SIG-M5 treated with dmso at 0.1 percent for 504 hours (cell line): ENCODE results near the gene COL25A1.
"Not testable (repeated sequence)": the region's sequence is repeated elsewhere in the genome, so short reads cannot be mapped to it uniquely, and the experiment has no call there.

ENCODE experiments used
- DNase-seq: peaks from one replicate; lab custom pipeline; 2025; ENCODE audit not compliant: unreplicated experiment; lab: John Stamatoyannopoulos, UW

Gene COL25A1

DNA sequence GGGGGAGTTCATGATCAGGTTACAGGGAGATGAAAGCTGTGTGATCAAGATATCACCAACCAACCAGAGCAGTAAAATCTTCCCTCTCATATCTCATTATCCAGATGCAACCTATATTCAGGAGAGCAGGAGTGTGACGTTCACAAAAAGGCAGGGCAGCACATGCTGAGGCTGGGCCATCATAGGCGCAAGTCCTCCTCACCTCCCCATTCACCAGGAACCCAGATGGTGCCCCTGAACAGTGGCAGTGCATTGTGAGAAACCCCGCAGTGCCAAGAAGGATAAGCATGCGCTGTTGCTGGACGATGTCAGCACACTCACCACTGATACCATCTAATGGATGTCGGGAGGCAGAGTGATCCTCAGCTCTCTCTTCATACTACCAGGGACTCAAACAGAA lies 170.9 kb downstream of the COL25A1 start:
- DNase-seq, result no peak

GRCh38 chr4:109128589-109128988 lies 173.9 kb downstream of the COL25A1 start:
- DNase-seq, result no peak

- no peak for DNase-seq
Measured at GRCh38 chr4:109127866-109128265, 174.6 kb downstream of the COL25A1 start.

DNA sequence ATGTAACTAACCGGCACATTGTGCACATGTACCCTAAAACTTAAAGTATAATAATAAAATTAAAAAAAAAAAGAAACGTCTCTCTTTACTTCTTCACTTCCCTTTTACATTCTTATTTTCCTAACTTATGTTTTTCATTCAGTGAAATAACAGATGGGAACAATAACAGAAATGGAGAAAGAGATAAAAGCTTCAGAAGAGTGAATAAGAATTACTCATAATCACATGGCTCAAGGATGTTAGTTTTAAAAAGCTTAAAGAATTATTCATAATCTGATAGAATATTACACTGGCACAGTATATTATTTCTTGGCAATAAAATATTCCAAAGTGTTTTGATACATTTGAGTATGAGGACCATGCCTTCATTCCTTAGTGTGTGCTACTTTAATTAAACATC lies 175.6 kb downstream of the COL25A1 start:
- DNase-seq, result no peak

DNA sequence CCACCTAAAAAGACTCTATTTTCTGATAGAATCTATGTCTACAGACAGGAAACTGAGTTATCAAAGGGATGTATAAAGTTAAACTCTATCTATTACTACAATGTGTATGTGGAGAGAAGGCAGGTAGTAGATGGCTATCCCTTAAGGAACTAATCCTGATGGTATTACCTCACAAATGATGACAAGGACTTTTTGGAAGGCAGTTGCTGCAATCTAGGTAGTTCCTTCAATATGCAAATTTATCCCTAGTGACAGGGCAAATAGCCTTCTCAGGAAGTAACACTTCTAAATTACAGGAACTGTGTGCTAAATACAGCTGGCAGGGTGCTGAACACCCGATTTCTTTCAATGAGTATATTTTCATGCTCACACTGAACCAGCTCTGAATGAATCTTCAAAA lies 177.4 kb downstream of the COL25A1 start:
- DNase-seq, result no peak

DNA sequence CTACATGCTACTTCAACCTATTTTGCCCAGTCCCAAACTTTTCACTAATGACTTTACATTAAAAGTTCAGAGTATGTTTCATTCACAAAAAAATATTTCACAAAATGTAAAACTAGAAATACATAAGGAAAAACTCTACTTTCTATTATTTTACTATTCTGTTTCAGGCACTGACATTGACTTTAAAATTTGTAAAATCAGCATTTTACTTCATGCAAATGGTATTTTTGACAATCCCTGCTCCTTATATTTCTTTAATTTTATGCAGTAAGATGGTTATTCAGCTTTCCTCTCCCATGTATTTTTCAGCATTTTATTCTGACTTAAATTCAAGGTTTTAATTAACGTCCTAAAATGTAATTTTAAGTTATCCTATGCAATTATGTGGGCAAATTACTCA lies 178.5 kb downstream of the COL25A1 start:
- no peak for DNase-seq

DNA sequence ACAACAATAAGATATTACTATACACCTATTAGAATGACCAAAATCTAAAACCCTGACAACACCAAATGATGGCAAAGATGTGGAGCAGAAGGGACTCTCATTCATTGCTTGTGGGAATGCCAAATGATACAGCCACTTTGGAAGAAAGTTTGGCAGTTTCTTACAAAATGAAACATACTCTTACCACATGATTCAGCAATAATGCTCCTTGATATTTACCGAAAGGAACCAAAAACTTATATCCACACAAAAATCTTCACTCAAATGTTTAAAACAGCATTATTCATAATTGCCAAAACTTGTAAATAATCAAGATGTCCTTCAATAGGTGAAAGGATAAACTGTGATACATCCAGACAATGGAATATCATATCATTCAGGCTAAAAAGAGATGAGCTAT lies 180.9 kb downstream of the COL25A1 start:
- DNase-seq, result no peak

DNA sequence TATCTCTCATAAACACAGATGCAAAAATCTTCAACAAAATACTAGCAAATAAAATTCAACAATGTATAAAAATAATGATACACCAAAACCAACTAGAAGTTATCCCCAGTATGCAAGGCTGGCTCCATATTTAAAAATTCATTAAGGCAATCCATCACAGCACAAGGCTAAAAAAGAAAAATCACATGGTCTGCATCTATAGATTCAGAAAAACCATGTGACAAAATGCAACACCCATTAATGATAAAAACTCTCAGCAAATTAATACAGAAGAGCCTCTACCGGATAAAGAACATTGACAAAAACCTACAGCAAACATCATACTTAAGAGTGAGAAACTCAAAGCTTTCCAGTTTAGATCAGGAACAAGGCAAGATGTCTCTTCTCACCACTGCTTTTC lies 182.6 kb downstream of the COL25A1 start:
- no peak for DNase-seq

DNA sequence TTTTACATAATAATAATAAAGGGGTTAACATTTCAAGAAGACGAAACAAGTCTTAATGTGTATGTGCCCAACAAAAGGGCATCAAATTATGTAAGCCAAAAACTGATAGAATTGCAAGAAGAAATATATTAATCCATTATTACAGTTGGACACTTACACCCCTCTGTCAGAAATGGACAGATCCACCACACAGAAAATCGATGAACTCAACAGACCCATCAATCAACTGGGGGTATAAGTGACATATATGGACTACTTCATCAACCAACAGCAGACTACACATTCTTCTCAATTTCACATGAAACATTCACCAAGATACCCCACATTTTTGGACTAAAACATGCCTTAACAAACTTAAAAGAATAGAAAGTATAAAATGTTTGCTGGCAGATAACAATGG lies 183.8 kb downstream of the COL25A1 start:
- no peak for DNase-seq

- DNase-seq, result no peak
Measured at GRCh38 chr4:109114501-109114900, 188.0 kb downstream of the COL25A1 start.

GRCh38 chr4:109113521-109113920 lies 188.9 kb downstream of the COL25A1 start:
- no peak for DNase-seq

DNA sequence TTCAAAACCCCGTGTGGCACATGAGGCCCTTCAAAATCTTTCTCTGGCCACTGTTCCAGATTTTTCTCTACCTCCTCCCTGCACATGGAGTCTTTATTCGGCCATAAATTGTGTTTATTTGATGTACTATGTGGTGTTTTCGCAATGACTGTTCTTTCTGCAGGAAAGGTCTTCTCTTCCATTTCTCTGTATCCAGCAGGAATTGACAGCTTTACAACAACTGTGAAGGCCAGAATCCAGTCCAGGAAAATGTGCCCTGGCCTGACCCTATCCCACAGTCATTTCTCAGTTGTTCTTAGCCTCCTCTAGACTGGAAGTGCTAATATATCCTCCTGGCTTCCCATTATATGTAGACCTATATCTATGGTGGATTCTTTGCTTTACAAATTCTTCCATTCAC lies 191.4 kb downstream of the COL25A1 start:
- no peak for DNase-seq

DNA sequence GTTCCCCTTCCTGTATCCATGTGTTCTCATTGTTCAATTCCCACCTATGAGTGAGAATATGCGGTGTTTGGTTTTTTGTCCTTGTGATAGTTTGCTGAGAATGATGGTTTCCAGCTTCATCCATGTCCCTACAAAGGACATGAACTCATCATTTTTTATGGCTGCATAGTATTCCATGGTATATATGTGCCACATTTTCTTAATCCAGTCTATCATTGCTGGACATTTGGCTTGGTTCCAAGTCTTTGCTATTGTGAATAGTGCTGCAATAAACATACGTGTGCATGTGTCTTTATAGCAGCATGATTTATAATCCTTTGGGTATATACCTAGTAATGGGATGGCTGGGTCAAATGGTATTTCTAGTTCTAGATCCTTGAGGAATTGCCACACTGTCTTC lies 194.2 kb downstream of the COL25A1 start:
- DNase-seq, result not testable (repeated sequence)

- no peak for DNase-seq
Measured at GRCh38 chr4:109094056-109094455, 208.4 kb downstream of the COL25A1 start.

DNA sequence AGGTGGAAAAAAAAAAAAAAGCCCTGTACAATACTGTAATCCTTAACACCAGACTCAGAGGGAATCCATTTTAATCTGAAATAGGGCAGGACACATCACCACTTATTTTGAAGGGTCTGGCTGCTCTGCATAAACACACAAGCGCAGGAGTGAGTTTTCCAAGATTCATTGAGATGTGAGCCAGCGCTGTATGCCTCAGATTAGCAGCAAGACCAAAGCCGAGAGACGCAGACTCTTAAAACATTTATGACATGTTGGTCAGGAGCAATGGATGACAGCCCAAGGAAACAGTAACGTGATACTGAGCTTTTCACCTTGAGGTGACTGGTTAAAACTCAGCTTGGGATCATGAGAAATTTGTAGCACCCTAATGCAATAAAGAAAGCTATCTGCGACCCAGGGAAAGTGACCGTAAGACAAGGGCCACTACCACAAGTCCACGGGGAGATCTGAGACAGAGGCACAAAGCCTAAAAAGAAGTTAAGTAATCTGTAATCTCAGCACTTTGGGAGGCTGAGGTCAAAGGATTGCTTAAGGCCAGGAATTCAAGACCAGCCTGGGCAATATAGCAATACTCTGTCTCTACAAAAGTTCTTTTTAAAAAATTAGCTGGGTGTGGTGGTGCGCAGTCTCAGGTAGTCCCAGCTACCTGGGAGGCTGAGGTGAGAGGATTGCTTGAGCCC lies 210.6 kb downstream of the COL25A1 start:
- DNase-seq, result no peak

GRCh38 chr4:109083911-109084310 lies 218.5 kb downstream of the COL25A1 start:
- DNase-seq, result no peak

DNA sequence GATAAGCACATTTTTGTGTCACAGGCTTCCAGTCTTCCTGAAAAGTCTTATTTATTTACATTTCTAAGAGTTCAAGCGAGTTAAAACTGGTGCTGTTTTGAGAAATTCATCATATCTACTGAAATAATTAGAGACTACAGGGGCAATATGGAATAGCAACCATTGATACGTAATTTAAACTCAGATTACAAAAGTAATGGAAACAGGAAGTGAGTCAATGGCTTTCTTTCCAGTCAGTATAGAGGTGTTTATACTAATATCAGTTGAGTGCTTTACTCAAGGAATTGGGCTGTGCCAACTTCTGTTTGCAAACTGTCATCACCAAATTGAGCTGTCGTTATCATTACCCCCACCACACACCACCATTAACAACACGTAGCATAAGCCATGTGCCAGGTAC lies 222.7 kb downstream of the COL25A1 start:
- peak; percentile 22 for DNase-seq

GRCh38 chr4:109079201-109079600 lies 223.3 kb downstream of the COL25A1 start:
- DNase-seq, result no peak

GRCh38 chr4:109078724-109079123 lies 223.7 kb downstream of the COL25A1 start:
- no peak for DNase-seq

DNA sequence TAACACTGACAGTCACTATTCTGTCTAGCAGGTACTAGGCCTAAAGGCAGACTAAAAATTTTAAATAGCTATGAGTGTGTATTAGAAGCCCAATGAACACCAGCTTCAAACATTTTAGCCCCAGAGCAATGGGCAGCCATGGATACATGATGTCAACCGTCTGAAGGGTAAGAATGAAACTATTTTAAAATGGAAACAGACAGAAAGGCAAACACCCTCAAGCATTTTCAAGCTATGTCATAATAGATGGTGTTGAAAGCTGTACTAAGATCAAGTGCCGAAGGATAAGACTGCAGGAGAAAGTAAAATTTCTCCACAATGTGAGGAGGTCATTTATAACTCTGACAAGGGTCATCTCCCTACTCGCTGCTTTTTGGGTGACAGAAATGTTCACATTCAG lies 225.0 kb downstream of the COL25A1 start:
- no peak for DNase-seq

GRCh38 chr4:109076709-109077108 lies 225.7 kb downstream of the COL25A1 start:
- DNase-seq, result not testable (repeated sequence)

DNA sequence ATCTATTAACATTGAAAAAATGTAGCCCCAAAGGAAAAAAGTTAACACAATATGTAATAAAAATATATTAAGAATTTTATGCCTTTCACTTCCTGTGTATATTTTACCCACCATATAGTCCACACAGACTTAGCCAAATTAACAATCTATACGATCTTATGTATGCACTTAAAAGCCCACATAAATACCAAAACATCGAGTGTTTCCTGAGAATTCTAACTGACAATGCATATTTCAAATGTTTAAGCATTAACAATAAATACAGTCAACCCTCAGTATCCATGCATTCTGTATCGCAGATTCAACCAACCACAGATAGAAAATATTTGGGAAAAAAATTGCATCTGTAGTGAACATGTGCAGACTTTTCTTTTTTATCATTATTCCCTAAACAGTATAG lies 226.8 kb downstream of the COL25A1 start:
- DNase-seq, result no peak

- peak; percentile 79 for DNase-seq
Measured at GRCh38 chr4:109072595-109072994, 229.9 kb downstream of the COL25A1 start.
